A549 (cell line): Measurements from ENCODE around the gene BPIFB3.

Source experiments
- CEBPB ChIP-seq, 2 experiments: fragments of >200 bp in 1 of 2; sonication (Bioruptor Twin) in 1 of 2; formaldehyde crosslinking in 1 of 2; IDR thresholded peaks; 2 replicates each; pipeline ENCODE4 v1.6.1; 2012 to 2016
- TF ChIP-seq, protein P1 (sequence below): fragments of >200 bp; sonication (Bioruptor Twin); formaldehyde crosslinking; IDR thresholded peaks from 3 replicates; pipeline ENCODE4 v1.5.1; 2016

DNA sequence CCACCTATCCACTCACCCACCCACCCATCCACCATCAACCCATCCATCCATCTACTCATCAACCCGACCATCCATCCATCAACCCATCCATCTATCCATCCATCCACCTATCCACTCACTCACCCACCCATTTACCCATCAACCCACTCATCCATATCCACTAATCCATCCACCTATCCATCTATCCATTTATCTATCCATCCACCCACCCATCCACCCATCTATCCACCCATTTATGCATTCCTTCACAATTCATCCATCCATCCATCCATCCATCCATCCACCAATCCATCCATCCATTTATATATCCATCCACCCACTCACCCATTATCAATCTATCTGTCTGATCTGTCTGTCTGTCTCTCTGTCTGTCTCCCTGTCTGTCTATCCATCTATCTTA is 39.9 kb downstream of the BPIFB3 start:
- TF ChIP-seq, protein P1, sequence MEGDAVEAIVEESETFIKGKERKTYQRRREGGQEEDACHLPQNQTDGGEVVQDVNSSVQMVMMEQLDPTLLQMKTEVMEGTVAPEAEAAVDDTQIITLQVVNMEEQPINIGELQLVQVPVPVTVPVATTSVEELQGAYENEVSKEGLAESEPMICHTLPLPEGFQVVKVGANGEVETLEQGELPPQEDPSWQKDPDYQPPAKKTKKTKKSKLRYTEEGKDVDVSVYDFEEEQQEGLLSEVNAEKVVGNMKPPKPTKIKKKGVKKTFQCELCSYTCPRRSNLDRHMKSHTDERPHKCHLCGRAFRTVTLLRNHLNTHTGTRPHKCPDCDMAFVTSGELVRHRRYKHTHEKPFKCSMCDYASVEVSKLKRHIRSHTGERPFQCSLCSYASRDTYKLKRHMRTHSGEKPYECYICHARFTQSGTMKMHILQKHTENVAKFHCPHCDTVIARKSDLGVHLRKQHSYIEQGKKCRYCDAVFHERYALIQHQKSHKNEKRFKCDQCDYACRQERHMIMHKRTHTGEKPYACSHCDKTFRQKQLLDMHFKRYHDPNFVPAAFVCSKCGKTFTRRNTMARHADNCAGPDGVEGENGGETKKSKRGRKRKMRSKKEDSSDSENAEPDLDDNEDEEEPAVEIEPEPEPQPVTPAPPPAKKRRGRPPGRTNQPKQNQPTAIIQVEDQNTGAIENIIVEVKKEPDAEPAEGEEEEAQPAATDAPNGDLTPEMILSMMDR: no peak
- TF ChIP-seq CEBPB (IDR thresholded peaks at IDR 0.05): no peak
